Smooth muscle cell of the brain vasculature (primary cell): ENCODE results near the gene ENTREP1.
A peak's percentile ranks its signal among the peaks of the same experiment; 100 is the strongest.
"Not testable (repeated sequence)": the region's sequence is repeated elsewhere in the genome, so short reads cannot be mapped to it uniquely, and the experiment has no call there.

Experiments
- DNase-seq: peaks from one replicate; pipeline ENCODE4 v3.0.0-alpha.2; 2012; ENCODE audit warnings: low read depth, low spot score

The ENTREP1 gene

DNA sequence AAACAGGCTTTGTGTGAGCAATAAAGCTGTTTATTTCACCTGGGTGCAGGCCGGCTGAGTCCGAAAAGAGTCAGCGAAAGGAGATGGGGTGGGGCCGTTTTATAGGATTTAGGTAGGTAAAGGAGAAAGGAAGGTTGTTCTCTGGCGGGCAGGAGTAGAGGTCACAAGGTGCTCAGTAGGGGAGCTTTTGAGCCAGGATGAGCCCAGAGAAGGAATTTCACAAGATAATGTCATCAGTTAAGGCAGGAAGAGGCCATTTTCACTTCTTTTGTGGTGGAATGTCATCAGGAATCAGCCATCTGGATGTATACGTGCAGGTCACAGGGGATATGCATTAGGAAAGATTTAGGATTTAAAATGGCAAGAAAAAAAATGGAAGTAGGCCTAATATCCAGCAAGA is 84.9 kb downstream of the ENTREP1 start:
- not testable (repeated sequence) for DNase-seq

DNA sequence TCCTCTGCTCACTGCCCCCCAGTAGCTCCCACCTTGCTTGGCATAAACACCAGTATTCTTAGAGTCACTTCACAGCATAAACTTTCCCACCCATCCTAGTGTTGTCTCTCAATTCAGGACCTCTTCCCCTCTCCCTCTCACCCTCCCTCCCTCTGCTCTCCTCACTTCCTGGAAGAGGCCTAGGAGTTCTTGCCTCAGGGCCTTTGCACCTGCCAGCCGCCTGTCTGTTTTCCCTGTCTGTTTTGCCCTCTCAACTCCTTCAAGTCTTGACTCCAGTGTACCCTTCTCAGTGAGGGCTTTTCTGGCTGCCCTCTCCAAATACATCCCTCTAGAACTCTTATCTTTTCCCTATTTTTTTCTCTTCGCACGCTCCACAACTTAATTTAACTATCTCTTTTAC is 86.2 kb downstream of the ENTREP1 start:
- DNase-seq: no peak

DNA sequence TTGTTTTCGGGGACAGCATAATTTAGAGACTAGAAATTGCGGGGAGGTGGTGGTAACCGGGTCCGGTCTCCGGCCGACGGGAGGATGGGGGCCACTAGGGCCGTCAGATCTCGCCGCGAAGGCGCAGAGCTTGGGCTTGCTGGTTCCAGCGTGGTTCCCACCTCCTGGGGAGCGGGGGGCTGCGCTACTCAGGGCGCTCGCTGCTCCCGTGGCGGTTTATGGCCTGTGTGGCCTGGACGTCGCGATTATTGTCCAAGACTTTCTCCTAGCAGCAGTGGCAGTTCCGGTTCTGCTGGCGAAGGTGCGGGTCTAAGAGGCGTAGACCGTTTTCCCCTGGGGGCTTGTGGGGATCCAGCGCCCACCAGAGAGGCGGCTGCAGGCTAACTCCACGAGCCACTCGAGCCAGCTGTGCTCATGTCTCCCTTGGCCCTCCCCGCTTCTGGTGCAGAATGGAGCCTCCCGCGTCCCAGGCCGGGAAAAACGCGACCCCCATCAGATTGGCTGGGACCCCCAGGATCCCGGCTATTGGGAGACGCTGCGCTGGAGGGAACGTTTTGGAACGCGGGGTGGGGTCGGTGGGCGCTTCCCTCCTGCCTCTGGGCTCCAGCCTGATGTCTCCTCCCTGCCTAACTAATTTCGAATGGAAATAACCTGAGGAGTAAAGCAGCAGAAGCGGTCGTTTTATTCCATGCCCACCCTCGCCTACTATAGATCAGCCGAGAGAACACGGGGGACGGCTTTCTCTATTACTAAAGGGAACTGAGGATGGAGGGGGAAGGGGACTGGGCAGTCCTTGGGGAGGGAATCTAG is 87.1 kb downstream of the ENTREP1 start:
- DNase-seq: no peak

DNA sequence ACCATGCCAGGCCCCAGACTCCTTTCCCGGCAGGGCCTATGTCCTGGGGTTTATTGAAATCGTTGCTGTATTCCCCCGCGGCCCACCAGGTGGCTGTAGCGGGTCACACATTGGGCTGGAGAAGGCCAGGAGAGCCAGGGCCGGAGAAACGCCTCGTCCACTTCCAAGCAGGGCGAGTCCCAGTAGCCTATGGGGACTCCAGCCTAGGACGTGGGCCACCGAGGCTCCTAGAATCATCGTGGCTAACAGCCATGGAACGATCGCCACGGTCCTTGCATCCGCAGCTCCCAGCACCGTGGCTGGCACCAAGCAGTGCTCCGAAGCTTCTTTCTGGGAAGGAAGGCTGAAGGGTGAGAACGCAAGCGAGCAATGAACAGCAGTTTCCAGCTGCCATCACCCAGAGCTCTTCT is 87.7 kb downstream of the ENTREP1 start:
- peak; percentile 41 for DNase-seq

DNA sequence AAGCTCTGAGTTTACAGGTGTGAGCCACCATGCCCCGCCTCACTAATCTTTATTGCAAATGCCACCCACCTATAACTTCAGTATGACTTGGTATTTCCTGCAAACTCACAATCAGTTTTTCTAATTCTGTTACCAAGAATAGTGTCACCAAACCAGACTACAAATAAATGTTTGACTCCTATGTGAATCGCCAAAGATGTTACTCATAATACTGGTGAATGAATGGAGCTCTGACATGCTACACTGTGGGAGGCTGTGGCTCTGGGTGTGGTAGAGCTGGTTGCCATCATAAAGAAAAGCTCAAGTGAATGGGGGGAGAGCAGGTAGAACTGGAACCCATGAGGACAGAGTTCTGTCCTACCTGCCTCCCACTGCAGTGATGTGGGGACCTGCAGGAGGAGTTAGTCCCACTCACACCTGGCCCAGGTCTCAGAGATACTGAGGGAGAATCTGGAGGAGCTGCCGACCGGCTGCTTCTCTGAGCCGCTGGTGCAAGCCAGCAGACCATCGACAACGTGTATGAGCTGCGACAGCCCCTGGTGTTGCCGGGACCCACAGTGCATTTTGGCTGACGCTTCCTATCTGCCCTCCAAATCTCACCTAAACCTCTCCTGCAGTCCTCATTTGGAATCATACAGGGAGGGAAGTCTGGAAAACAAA is 95.7 kb downstream of the ENTREP1 start:
- no peak for DNase-seq

DNA sequence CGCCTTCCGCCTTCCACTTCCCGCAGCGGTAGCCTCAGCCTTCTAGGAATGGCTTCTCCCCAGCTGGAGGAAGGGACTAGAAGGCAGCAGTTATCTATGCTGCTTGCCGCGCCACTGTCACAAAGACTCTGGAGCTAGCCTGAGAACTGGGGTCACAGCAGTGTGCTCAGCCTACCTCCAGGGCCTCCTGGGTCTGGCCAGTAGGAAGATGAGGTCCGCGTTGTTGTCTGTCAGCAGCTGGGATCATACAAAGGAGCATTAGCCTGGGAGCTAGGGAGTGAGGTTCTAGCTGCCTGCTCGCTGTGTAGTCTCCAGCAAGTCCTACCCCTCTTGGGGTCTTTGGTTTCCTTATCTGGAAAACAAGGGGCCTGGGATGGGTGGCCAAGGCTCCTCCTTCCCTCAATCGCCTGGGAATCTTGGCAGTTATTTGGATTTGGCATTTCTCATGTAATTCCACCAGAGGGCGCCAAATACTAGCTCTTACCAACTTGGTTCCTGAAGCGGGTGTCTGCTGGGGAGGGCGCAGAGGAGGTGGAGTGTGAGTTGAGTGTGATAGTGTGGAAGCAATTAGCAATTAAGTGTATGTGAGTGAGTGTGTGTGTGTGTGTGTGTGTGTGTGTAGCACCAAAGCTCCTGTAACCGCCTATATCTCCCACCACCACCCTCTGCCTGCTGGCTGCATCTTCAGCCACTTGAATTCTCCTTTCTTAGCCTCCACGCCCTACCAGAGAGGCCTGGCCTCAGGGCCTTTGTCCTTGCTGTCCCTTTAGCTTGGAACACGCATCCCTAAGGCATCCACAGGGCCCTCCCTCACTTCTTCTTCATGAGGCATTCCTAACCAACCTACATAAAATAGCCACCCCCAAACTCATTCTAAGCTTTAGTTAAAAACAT is 97.1 kb downstream of the ENTREP1 start:
- peak; percentile 29 for DNase-seq

DNA sequence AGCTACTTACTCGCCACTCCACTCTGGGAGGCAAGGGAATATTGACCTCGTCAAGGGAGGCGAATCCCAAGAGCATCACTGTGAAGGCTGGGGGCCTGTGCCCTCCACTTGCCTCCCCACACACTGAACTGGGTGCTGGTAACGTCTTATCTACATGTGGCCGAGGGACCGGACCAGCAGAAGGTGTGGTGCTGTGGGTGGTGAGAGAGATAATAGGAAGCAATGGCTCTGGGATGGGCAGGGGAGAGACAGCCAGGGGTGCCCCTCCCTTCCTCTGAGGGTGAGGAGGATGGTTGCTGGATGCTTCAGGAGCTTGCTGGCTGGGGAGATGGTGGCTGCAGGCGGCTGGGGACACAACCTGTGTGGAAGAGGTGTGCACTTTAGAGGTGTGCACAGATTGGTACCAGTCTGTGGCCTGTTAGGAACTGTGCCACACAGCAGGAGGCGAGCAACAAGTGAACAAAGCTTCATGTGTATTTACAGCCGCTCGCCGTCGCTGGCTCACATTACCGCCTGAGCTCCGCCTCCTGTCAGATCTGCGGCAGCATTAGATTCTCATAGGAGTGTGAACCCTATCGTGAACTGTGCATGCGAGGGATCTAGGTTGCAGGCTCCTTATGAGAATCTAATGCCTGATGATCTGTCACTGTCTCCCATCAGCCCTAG is 100.3 kb downstream of the ENTREP1 start:
- DNase-seq: no peak

DNA sequence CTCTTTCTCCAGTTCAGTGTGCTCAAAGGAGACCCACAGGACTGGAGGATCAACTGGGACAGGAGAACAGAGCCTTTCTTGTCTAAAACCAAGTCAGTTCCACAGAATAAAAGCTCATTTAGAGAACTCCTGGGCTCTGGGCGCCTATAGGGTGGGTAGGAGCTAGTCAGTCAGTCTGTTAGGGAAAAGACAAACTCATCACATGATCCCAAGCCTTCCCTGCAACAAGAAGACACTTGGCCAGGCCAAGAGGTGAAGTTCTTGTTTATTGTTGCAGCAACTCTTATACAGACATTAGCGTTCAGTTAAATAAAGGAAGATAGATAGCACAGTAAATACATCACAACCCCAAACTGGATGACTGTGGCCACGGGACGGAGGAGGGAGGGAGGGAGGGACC is 102.3 kb downstream of the ENTREP1 start:
- DNase-seq: no peak

DNA sequence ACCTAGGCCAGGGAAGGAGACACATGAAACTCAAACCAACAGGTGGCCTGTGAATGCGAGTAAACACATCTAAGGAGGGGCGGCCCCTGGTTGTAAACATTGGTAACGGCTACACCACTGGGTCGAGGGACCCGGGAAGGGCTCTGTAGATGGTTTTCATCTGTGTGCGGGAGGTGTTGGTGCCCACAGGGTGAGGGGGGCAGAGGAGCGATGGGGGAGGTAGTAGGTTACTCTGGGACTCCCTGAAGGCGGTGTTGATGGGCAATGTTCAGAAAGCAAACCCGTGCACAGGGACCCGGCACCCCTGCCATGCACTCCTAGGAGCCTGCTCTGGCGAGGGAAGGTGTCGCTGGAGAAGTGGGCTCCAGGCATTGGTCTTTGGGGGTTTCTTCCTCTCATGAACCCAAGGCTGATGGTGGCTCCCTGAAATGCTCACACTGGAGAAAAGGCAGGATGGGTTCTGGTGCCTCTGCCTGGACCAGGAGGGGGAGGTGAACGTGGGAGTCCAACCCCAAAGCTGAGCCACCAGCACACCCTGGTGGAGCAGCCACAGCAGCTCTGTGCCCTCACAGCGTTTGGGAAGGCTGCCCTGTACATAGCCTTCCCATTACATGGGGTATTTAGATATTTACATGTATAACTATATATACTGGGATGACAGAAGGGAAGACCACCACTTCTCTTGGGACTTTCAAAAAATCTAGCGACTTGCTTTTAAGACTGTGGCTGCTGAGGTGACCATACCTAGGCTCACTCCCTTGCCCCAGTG is 103.2 kb downstream of the ENTREP1 start:
- no peak for DNase-seq

DNA sequence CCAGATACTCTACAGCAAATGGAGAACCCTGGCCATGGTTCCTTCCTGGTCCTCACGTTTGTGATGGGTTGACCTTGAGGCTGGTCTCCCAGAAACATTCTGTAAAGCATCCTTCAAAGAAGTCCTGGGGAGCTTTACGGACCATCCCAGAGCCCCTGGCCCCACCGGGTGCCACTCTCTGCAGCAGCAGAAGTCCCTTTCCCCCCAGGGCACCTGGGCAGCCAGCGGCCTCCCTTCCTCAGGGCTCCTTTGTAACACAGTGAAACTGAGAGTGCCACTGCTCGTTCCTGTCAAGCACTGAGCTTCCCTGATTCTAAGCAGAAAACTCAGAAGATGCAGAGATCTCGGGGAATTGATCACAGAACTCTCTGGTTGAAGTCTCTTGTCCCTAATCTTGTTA is 104.3 kb downstream of the ENTREP1 start:
- DNase-seq: no peak

DNA sequence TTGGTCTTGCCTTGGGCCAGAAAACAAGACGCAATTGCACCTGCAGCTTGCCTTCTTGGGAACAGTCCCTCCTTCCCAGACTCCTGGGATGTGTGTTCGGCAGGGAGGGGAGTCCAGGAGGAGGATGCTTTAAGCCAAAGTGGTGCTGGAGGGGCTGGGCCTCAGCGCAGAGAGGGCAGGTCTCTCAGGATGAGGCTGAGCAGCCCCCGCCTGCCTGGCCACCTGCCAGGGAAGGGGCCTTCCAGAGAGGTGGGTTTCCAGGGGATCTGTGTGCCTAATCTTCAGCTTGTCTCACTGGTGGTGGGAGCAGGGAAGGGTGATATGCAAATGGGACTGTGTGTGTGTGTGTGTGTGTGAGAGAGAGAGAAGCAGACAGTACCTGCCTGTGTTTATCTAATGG is 105.2 kb downstream of the ENTREP1 start:
- DNase-seq: no peak

DNA sequence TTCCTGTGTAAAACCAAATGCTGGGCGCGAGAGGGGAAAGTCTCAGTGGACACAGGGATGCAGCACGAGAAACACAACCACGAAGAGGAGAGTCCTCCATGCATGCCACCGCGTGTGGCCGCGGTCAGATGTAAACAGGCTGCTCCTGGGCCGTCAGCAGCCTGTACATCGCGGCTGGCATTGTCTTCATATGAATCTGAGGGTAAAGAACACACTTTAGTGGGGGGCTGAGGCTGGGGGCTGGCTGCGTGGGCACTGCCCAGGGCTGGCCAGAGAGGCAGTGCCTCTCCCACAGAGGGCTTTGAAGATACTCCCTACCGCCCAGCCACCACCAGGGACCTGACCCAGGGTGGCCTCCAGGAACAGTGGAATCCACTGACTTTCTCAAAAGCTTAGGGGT is 106.2 kb downstream of the ENTREP1 start:
- DNase-seq: no peak

DNA sequence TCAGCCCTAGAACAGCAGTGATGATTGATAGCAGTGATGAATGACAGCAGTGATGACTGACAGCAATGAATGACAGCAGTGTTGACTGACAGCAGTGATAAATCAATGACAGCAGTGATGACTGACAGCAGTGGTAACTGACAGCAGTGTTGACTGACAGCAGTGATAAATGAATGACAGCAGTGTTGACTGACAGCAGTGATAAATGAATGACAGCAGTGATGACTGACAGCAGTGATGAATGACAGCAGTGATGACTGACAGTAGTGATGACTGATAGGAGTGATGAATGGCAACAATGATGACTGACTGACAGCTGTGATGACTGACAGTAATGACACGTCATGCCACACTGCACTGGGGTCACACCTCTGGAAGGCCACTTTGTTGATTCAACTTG is 106.8 kb downstream of the ENTREP1 start:
- DNase-seq: no peak

DNA sequence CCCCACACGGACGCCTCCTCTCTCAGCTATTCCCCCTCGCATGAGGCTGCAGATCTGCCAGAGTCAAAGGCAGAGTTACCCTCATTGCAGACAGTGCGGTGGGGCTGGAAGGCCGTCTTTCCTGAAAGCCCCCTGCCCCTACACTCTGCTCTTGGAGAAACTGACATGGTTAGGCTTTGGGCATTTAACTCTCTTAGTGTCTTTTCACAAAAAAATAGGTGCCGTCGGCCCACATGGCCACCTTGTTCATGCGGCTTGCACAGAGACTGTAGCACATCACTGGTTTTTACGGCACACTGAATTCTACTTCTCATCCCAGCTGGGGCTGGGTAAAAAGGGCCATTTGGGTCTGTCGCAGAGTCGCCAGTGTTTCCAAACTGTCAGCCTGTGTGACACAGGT is 107.6 kb downstream of the ENTREP1 start:
- DNase-seq: no peak

DNA sequence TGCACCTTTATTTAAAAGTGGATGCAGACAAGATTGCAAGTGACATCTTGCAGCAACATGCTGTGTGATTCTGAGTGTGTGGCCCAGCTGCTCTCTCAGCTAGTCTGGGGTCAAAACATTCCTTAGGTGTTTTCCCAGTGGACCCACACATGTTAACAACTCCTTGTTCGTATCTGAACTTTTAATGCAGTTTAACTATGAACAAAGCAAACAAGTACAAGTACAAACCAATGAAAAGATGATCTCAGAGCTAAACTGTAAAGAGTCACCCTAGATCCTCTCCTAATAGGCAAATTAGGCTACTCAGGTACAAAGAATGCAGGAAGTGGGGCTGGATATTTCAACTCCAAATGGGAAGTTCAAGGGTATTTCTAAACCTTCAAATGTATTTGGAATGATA is 108.4 kb downstream of the ENTREP1 start:
- no peak for DNase-seq

DNA sequence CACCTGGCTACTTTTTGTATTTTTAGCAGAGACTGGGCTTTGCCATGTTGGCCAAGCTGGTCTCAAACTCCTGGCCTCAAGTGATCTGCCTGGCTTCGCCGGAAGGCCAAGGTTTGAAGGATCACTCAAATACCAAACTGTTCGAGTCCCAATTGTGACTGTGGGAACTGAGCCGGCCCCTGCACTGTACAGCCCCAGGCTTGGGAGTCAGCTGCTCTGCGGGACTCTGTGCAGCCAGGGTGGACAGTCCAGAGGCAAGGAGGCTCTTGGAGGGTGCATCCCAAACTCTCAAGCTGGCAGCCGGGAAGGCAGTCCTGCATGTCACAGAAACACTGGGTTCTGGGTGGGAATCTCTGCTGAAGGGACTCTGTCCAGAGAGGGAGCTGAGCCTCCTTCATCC is 109.0 kb downstream of the ENTREP1 start:
- no peak for DNase-seq

DNA sequence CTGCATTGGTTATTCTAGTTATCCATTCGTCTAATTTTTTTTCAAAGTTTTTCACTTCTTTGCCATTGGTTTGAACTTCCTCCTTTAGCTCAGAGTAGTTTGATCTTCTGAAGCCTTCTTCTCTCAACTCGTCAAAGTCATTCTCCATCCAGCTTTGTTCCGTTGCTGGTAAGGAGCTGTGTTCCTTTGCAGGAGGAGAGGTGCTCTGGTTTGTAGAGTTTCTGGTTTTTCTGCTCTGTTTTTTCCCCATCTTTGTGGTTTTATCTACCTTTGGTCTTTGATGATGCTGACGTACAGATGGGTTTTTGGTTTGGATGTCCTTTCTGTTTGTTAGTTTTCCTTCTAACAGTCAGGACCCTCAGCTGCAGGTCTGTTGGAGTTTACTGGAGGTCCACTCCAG is 114.6 kb downstream of the ENTREP1 start:
- DNase-seq: not testable (repeated sequence)

DNA sequence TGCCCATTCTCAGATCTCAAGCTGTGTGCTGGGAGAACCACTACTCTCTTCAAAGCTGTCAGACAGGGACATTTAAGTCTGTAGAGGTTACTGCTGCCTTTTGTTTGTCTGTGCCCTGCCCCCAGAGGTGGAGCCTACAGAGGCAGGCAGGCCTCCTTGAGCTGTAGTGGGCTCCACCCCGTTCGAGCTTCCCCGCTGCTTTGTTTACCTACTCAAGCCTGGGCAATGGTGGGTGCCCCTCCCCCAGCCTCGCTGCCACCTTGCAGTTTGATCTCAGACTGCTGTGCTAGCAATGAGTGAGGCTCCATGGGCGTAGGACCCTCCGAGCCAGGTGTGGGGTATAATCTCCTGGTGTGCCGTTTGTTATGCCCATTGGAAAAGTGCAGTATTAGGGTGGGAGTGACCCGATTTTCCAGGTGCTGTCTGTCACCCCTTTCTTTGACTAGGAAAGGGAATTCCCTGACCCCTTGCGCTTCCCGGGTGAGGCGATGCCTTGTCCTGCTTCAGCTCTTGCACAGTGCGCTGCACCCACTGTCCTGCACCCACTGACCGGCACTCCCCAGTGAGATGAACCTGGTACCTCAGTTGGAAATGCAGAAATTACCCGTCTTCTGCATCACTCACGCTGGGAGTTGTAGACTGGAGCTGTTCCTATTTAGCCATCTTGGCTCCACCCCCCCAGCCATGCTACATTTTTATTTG is 115.4 kb downstream of the ENTREP1 start:
- DNase-seq: not testable (repeated sequence)
